Activated T-helper 2 cell treated with anti-CD3 and anti-CD28 coated beads, Interferon-gamma antibody, Interleukin-2, Interleukin-4, amounts not matched to agents 10 μg/mL and 5 μg/mL and 100 μg/mL, durations not matched to agents 14 hours and 24 hours and 36 hours (primary cell): ENCODE data around the gene CPNE4. TPM values are rescaled to one million over a fixed set of nuclear protein-coding genes. Genes with fewer than 3 reads are reported as not detected.

ENCODE experiments used
- DNase-seq: peaks from one replicate; pipeline ENCODE4 v3.0.0; 2021; ENCODE audit warnings: low spot score
- H3K27ac Mint-ChIP-seq: one replicate; pipeline ENCODE4 v1.8.0; 2021; ENCODE audit warnings: mixed read lengths
- H3K27me3 Mint-ChIP-seq: one replicate; pipeline ENCODE4 v1.8.0; 2021; ENCODE audit warnings: low read depth, mixed read lengths
- H3K36me3 Mint-ChIP-seq: one replicate; pipeline ENCODE4 v1.8.0; 2021; ENCODE audit warnings: low read depth, mixed read lengths
- H3K4me1 Mint-ChIP-seq: one replicate; pipeline ENCODE4 v1.8.0; 2021; ENCODE audit warnings: low read depth, mixed read lengths
- H3K4me3 Mint-ChIP-seq: one replicate; pipeline ENCODE4 v1.8.0; 2021; ENCODE audit warnings: low read depth, mild to moderate bottlenecking, moderate library complexity, mixed read lengths
- H3K9me3 Mint-ChIP-seq: one replicate; pipeline ENCODE4 v1.8.0; 2021; ENCODE audit warnings: mixed read lengths
- intact Hi-C: fragments of 100-400 bp; cut with micrococcal nuclease; formaldehyde crosslinking; loops from one replicate; pipeline ENCODE4 v1.15.1; 2023
- total RNA-seq: library from RNA; stranded (reverse); gene quantifications from 2 replicates; pipeline ENCODE4 v1.2.3, GENCODE V29; 2022

The CPNE4 gene
- total RNA-seq, 1 donor from 2014 or later: not detected

DNA sequence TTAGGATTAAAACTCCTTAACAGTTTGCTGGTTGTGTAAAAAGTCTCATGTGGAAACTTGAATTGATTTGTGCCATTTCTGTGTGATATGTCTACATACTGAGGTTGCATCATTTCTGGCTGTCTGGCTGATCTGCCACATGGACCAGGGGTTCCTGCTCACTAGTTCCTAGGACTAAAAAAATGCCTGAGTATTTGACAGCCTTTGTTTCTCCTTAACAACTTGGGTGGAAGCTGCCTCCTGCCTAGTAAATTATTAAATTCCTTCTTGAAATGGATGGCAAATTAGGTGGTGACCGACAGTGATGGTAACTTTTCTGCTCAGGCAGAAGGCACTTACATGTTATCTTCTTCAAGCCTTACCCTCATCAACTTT, 305.2 kb downstream of the CPNE4 start:
- Mint-ChIP-seq H3K27me3 (peaks cover 6% of the 10 kb centered on the region), H3K9me3 (no peaks in the 10 kb centered on the region), H3K4me3 (no peak overlapping the region), H3K4me1 (peaks cover 8% of the 10 kb centered on the region), H3K27ac (no peak overlapping the region), H3K36me3 (no peaks in the 10 kb centered on the region)
- intact Hi-C loops: no loop called here
- DNase-seq: no peak

DNA sequence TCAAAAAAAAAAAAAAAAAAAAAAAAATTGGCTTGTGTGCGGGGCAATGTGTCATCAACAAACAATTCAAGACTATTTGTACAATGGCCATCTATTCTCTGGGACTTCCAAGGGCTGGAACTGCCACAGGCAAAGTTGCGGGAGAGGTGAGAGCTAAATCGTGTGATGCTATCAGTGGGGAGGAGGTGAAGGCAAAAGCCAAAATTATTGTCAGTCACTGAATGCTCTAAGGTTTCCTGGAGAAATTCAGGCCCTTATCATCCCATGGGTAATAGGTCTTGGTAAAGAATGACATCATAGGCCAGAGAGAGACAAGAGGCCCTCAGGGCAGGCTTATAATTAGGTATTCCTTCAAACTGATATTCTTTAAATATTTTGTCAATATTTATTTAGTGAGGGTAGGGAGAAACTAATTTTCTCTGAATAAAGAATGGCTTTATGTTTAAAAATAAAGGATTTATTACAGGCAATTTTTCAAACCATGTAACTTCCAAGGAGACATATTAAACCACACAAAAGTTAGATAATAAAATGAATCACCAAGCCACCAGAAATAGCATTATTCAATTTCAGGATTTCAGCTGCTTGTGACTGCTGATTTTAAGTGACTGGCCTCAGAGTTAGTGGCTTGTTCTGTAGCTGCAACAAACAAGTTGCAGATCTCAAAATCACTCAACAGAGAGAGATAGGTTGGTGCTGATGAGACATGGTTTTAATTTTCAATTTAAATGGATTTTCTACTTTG, 305.7 kb downstream of the CPNE4 start:
- Mint-ChIP-seq H3K36me3 (no peaks in the 10 kb centered on the region), H3K4me3 (no peak overlapping the region), H3K4me1 (peaks cover 8% of the 10 kb centered on the region), H3K27ac (no peak overlapping the region), H3K27me3 (peaks cover 7% of the 10 kb centered on the region), H3K9me3 (no peaks in the 10 kb centered on the region)
- intact Hi-C loops: no loop called here
- DNase-seq: no peak

DNA sequence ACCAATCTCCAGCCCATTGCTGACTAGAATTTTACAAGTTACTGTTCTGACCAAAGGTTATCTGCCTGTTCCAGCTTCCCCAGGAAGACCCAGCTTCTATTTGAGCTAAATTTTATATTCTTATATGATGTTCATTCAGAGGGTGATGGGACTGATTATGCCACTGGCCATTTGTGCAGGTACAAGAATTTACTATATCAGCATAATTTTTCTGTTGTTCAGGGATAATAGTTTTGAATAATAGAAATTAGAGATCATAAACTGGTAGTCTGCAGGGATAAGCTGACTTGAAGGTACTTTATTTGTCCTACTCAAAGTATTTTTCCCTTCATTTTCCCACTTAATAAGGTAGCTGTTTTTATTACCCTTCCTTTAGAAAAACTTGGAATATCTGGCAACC, 309.4 kb downstream of the CPNE4 start:
- intact Hi-C loops: no loop called here
- Mint-ChIP-seq H3K4me3 (no peak overlapping the region), H3K4me1 (no peaks in the 10 kb centered on the region), H3K36me3 (no peaks in the 10 kb centered on the region), H3K9me3 (no peaks in the 10 kb centered on the region), H3K27me3 (peaks cover 10% of the 10 kb centered on the region), H3K27ac (no peak overlapping the region)
- no peak for DNase-seq

DNA sequence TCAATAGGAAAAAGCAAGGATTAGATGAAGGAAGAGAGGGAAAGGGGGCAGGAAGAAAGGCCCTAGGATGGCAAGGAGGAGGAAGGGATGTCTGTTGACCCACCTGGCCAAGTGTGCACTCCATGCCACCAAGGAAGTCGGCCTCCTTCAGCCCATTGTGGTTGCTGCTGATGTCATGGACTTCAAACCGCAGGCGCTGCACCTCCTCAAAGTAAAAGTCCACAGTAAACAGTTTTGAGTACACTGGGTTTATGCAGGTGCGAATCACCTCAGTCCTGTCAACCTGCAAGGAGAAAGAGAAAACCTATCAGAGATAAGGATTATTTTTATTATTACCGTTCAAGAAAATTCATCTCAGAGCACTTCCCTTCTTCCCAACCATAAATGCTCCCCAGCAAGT, 311.5 kb downstream of the CPNE4 start:
- no peak for DNase-seq
- H3K4me1 Mint-ChIP-seq: no peaks in the 10 kb centered on the region
- no peak overlapping the region for H3K4me3 Mint-ChIP-seq
- no peaks in the 10 kb centered on the region for H3K9me3 Mint-ChIP-seq
- no peak overlapping the region for H3K27ac Mint-ChIP-seq
- H3K36me3 Mint-ChIP-seq: no peaks in the 10 kb centered on the region
- intact Hi-C loops: no loop called here
- H3K27me3 Mint-ChIP-seq: peaks cover 8% of the 10 kb centered on the region

DNA sequence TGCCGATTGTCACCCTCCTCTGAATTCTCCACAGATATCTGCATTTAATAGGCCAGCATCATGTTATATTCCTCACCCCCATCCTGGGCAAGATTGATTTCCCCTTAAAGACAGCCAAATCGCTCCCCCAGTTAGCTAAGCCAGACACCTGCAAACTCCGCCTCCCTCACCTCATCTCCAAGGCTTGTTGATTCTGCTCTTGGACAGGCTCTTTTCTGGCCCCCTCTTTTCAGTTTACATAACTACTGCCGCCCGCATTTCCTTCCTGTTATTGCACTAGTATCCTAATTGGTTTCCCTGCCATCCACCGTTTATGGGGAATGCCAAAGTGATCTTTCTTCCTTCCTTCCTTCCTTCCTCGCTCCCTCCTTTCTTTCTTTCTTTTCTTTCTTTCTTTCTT, 317.3 kb downstream of the CPNE4 start:
- Mint-ChIP-seq H3K27me3 (peaks cover 4% of the 10 kb centered on the region), H3K36me3 (no peaks in the 10 kb centered on the region), H3K27ac (no peak overlapping the region), H3K4me3 (no peak overlapping the region), H3K4me1 (peaks cover 7% of the 10 kb centered on the region), H3K9me3 (no peaks in the 10 kb centered on the region)
- no peak for DNase-seq
- intact Hi-C loops: no loop called here

DNA sequence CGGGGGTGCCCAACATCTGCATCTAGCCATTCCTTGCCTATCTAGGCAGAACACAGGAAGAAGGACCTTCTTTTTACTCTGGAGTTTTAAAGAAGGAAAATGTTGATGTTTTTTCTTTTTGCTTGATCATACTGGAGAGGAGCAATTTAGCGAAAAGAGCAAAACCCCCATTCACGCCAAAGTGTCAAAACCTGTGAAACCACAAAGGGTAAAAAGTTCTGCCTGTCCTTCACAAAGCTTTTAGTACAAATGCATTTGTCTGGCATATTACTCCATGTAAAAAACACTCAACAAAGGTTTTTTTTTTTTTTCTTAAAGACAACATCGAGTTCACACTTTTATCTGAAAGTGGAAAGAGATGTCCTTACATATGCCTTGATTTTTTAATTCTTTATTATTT, 317.9 kb downstream of the CPNE4 start:
- no peaks in the 10 kb centered on the region for H3K9me3 Mint-ChIP-seq
- H3K27me3 Mint-ChIP-seq: peaks cover 4% of the 10 kb centered on the region
- DNase-seq: no peak
- no peak overlapping the region for H3K4me3 Mint-ChIP-seq
- H3K4me1 Mint-ChIP-seq: peaks cover 7% of the 10 kb centered on the region
- no peaks in the 10 kb centered on the region for H3K36me3 Mint-ChIP-seq
- H3K27ac Mint-ChIP-seq: no peak overlapping the region
- intact Hi-C loops: no loop called here

DNA sequence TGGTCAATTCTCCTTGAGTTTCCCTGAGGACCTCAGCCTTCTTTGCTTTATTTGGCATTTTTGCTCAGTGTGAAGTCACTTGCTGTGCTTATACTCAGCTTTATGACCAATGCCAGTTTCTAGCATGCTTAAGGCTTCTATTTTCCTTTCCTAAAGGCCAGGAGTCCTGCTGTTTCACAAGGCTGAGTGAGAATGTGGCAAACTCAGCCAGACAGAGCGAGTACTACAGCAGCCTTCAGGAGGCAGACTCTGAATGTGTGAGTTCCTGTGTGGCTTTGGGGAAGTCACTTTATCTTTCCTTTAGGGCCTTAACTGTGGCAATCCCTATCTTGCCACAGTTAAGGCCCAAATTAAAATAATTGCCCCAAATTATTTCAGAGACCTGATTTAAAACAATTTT, 318.8 kb downstream of the CPNE4 start:
- no peak overlapping the region for H3K27ac Mint-ChIP-seq
- intact Hi-C loops: no loop called here
- no peak for DNase-seq
- H3K9me3 Mint-ChIP-seq: no peaks in the 10 kb centered on the region
- peaks cover 4% of the 10 kb centered on the region for H3K27me3 Mint-ChIP-seq
- peaks cover 7% of the 10 kb centered on the region for H3K4me1 Mint-ChIP-seq
- H3K4me3 Mint-ChIP-seq: no peak overlapping the region
- H3K36me3 Mint-ChIP-seq: no peaks in the 10 kb centered on the region

DNA sequence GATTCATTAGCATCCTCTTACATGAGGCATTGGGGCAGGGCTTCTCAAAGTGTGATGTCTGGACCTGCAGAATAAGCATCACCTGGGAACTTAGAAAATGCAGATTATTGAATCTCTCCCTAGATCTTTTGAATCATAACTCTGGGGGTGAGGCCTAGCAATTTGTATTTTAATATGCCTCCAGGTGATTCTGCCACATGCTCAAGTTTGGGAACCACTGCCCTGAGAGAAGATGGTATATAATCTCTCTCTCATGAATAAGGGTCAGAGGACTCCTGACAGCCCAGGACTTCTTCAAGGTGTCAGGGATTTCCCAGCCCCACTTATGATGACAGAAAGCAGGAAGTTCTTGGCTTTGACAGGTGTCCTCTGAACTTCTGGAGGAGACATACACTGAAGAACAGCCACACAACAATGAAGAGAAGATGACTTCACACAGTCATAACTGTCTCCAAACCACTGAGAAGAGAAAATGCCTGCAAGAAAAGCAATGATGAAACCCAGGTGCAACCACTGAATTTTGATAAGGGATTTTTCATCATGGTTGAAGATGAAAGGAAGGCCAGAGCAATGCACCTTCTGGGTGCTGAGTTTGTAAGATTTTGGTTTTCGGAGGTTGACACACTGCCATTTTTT, 320.1 kb downstream of the CPNE4 start:
- Mint-ChIP-seq H3K27me3 (peaks cover 7% of the 10 kb centered on the region), H3K9me3 (no peaks in the 10 kb centered on the region), H3K4me3 (no peak overlapping the region), H3K27ac (no peak overlapping the region), H3K36me3 (no peaks in the 10 kb centered on the region), H3K4me1 (peaks cover 7% of the 10 kb centered on the region)
- intact Hi-C loops: no loop called here
- no peak for DNase-seq

DNA sequence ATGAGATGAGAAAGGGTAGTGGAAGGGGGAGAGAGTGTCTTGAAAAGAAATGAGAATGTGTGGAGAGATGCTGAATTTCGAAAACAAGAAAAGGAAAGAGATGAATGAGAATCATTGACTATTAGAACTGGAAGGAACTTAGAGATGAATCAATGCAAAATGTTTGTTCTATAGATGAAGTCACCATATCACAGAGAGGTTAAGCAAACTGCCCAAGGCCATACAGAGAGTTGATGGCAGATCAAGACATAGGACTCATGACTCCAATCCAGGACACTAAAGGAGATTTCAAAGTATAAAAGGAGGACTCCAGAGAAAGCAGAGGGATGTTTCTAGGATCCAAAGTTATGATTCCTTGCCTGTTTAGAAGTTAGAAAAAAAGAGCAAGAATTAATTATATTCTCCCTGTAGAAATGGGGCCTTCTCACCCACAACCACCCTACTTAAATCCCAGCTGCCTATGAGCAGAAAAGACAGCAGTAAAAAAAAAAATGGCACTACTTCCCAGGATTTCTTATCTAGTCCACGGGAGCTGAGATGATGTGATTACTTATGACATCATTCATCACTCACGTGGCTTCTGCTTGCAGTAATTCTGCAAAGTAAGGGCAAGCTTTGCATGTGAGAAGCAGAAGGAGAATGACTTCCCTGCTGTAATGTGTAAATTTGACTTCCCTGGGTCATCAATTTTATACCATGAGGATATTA, 321.2 kb downstream of the CPNE4 start:
- Mint-ChIP-seq H3K9me3 (no peaks in the 10 kb centered on the region), H3K36me3 (no peaks in the 10 kb centered on the region), H3K4me1 (peaks cover 7% of the 10 kb centered on the region), H3K27me3 (peaks cover 12% of the 10 kb centered on the region), H3K27ac (no peak overlapping the region), H3K4me3 (no peak overlapping the region)
- intact Hi-C loops: no loop called here
- no peak for DNase-seq

DNA sequence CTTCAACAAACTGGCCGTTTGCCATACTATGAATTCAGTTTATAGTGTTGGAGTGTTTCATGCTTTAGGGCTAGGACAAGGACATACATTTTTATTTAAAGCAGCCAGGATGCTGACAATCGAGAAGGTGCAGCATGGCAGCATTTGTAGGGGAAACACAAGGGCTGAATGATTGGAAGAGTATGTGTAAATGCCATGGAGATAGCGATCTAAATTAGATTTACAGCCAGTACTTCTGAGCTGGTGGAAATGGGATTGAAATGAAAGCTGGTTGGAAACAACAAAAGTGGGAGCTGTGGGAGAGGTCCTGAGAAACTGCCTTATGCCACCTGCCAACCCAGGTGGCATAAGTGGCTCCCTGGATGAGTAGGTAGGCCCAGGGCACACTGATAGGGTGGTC, 322.2 kb downstream of the CPNE4 start:
- H3K27me3 Mint-ChIP-seq: peaks cover 16% of the 10 kb centered on the region
- no peaks in the 10 kb centered on the region for H3K36me3 Mint-ChIP-seq
- H3K4me1 Mint-ChIP-seq: peaks cover 7% of the 10 kb centered on the region
- no peak overlapping the region for H3K27ac Mint-ChIP-seq
- H3K9me3 Mint-ChIP-seq: no peaks in the 10 kb centered on the region
- H3K4me3 Mint-ChIP-seq: no peak overlapping the region
- no peak for DNase-seq
- intact Hi-C loops: no loop called here

DNA sequence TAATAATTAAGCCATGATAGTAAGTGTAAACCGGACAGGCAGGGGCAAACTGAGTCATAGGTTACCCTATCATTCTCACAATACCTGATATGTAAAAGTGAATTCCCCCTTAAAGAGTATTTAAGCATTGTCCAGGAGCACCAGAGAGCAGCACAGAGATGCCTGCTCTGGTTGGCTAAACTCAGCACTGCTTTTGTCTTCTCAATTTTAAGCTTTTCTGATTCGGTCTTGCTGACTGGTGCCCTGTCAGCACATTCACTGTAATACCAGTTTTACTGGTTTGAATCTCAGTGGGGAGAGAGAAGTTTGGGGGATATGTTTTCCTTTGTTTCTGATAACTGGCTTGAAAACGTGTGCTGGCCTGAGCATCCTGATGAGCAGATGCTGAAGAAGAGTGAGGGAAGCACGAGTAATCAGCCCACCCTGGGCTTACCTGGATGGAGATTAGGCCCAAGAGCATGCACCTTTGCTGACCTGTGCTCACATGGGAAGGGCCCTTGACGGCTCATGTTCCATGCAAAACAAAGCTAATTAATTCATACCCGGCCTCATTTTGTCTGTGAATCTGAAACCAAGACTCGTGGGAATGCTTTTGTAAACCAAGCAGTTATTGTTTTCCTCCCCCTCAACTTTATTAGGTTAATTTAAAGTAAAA, 323.6 kb downstream of the CPNE4 start:
- Mint-ChIP-seq H3K36me3 (no peaks in the 10 kb centered on the region), H3K4me1 (peaks cover 7% of the 10 kb centered on the region), H3K27me3 (peaks cover 19% of the 10 kb centered on the region), H3K9me3 (no peaks in the 10 kb centered on the region), H3K27ac (no peak overlapping the region), H3K4me3 (no peak overlapping the region)
- intact Hi-C loops: no loop called here
- no peak for DNase-seq

DNA sequence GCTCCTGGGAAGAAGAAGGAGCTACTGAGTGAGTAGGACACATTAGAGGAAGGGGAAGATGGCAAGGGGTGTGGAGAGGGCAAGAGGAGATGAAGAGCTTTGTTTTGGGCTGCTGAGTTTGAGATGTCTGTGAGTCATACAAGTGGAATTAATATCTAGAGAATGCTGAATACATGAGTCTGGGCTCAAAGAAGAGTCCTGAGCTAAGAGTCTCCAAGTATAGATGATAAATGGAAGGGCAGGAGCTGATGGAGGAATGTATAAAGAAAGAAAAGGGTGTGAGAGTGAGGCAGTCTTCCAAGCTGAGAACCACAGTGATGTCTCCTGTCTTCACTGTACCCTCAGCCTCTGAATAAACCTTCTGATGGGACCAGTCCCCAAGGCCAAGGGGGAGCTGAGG, 326.6 kb downstream of the CPNE4 start:
- intact Hi-C loops: no loop called here
- peaks cover 29% of the 10 kb centered on the region for H3K27me3 Mint-ChIP-seq
- no peak overlapping the region for H3K4me3 Mint-ChIP-seq
- no peaks in the 10 kb centered on the region for H3K36me3 Mint-ChIP-seq
- no peaks in the 10 kb centered on the region for H3K4me1 Mint-ChIP-seq
- no peak for DNase-seq
- no peak overlapping the region for H3K27ac Mint-ChIP-seq
- no peaks in the 10 kb centered on the region for H3K9me3 Mint-ChIP-seq

DNA sequence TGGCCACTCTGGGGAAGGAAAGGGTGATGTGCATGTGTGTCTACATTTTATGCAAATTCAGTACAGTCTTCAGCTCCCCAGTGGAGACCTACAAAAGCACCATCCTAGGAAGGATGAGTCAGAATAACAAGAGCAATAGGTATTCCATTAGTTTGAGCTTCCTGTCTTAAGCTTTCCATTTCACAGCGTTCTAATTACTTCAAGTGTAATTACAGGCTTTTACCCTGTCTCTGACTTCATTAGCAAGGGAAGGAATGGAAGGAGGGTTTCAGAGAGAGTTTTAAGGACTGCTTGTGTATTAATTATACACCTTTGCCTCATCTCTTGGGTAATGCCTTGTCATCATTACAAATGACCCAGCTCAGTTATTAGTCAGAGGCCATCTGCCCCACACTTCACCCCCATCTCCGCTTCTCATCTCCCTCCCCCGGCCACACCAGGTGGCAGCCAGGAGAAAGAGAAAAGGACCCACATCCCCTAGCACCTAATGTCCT, 329.2 kb downstream of the CPNE4 start:
- Mint-ChIP-seq H3K4me3 (no peak overlapping the region), H3K27me3 (peaks cover 26% of the 10 kb centered on the region), H3K9me3 (no peaks in the 10 kb centered on the region), H3K36me3 (no peaks in the 10 kb centered on the region), H3K4me1 (peaks cover 5% of the 10 kb centered on the region), H3K27ac (no peak overlapping the region)
- intact Hi-C loops: no loop called here
- DNase-seq: no peak
